ENCODE measurements around the gene ZNF829.

The ZNF829 gene

GRCh38 chr19:36915992-36916830 lies at the start of gene ZNF829, which contains the start of gene ZNF568:
TSS of gene ZNF829 (minus strand) at chr19:36916291. CDS start at chr19:36915167, 1,124 bp downstream.
TSS of gene ZNF568 (plus strand) at chr19:36916332. CDS start at chr19:36922771, 6,439 bp downstream.
- DNase-seq = peak; percentile 95

- no peak for DNase-seq
These were observed 47.2 kb upstream of the ZNF829 start for GRCh38 chr19:36963280-36963679.

- no peak for DNase-seq
These were observed 46.3 kb upstream of the ZNF829 start for GRCh38 chr19:36962346-36962745.

- DNase-seq = no peak
These were observed 34.4 kb upstream of the ZNF829 start for GRCh38 chr19:36950335-36951119.

DNA sequence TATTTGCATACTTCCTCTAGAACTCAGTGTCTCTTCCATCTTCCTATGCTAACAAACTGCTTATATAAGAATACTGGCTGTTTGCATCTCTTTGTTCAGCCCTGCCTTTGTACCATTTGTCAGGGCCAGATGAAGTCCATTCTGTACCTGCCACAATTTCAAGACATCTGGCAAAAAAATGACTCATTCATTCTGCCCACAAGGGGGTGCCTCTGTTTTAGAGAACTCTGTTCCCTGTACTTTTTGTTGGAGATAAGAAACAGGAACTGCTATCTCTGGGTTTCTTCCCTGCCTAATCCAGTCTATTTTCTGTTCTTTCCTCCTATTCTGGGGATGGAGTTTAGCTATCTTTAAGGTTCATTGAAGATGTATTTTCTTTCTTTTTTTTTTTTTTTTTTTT lies 23.1 kb upstream of the ZNF829 start:
- DNase-seq = peak; percentile 4

GRCh38 chr19:36931684-36932083 lies 15.6 kb upstream of the ZNF829 start:
- DNase-seq = no peak

DNA sequence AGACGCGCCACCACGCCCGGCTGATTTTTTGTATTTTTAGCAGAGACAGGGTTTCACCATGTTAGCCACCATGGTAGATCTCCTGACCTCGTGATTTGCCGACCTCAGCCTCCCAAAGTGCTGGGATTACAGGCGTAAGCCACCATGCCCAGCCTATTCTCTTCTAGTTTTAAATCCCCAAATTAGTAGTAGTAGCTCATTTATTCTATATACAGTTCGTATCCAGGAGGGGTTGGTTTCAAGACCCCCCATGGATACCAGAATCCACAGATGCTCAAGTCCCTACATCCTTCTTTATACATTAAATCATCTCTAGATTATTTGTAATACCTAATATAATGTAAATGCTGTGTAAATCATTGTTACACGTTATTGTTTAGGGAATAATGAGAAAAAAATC lies 2.0 kb upstream of the ZNF829 start:
- no peak for DNase-seq

DNA sequence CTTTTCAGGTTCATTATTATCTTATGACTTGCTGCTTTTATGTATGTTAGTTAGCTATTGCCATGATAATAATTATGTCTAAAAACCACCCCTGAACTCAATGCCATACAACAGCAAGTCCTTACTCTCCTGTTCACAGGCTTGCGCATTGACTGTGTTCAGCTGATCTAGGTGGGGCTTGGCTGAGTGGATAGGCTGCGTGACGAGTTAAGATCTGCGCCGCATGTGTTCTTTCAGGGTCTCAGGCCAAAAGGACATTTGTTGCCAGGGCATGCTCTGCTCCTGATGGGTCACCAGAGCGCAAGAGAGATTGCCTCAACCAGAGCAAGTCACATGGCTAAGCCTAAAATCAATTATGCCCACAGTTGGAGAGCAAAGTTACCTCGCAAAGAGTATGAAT lies 900 bp upstream of the ZNF829 start:
- DNase-seq = peak; percentile 35

GRCh38 chr19:36898422-36898821 lies 17.7 kb downstream of the ZNF829 start:
- no peak for DNase-seq

- no peak for DNase-seq
These were observed 21.2 kb downstream of the ZNF829 start for GRCh38 chr19:36894849-36895383.

- peak; percentile 2 for DNase-seq
These were observed 24.2 kb downstream of the ZNF829 start for GRCh38 chr19:36891768-36892357.

- peak; percentile 15 for DNase-seq
These were observed 38.8 kb downstream of the ZNF829 start for GRCh38 chr19:36876993-36877938.

DNA sequence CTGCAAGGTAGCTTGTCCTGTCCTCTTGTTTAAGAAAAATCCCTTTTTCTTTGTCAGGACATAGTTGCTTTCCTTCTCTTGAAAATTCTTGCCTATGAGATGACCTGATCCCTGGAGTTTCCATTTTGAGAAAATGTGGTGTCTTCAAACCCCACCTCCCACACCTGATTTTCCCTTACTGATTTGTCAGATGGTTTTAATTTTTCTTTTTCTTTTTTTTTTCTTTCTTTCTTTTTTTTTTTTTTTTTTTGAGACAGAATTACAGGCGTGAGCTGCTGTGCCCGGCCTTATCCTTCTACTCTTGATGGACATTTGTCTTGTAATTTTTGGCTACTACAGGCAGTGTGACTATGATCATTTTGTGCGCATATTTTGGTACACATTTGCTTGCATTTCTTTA lies 64.2 kb downstream of the ZNF829 start:
- DNase-seq = no peak

DNA sequence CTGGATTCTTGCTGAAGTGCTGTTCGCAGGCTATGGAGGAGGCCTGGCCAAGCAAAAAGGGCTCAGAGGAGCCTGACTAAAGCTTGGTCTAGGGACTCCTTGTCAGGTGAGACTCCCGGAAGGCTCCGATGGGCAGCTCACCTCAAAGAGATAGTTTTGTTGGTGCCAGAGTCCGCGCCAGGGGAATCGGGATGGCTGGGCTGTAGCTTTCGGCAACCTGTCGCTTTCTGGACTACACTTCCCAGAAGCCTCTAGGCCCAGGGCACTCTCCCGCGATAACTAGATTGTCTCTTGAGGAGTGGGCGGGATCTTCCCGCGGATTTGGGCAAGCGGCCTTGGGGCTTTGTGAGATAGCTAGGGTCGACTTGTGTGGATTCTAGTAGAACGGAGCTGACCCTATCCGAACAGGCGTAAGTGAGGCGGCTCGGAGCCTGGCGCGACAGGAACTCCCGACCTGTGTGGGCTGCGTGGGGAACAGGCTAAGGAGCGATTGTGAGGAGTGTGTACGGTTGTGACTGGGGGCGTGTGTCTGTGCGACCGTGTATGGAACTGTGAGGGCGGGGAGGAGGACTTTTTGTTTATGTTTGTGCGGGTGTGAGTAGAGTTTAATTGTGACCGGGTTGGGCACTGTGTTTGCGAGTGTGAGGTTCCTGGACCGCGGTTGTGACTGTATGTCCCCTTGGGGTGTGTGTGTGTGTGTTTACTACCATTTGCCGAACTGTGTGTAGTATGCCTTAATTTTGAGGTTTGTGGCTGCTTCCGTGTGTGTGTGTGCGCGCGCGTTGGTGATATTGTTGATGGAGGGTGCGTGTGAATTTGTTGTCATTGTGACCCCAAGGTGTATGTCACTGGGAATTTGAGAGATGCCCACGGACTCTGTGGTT lies 65.3 kb downstream of the ZNF829 start, which contains the start of gene ZNF345:
ZNF345 (plus strand) TSS at position 318 of the 884 bp plus-strand sequence. CDS start 25,955 bp downstream, outside the sequence.
- DNase-seq = peak; percentile 98

DNA sequence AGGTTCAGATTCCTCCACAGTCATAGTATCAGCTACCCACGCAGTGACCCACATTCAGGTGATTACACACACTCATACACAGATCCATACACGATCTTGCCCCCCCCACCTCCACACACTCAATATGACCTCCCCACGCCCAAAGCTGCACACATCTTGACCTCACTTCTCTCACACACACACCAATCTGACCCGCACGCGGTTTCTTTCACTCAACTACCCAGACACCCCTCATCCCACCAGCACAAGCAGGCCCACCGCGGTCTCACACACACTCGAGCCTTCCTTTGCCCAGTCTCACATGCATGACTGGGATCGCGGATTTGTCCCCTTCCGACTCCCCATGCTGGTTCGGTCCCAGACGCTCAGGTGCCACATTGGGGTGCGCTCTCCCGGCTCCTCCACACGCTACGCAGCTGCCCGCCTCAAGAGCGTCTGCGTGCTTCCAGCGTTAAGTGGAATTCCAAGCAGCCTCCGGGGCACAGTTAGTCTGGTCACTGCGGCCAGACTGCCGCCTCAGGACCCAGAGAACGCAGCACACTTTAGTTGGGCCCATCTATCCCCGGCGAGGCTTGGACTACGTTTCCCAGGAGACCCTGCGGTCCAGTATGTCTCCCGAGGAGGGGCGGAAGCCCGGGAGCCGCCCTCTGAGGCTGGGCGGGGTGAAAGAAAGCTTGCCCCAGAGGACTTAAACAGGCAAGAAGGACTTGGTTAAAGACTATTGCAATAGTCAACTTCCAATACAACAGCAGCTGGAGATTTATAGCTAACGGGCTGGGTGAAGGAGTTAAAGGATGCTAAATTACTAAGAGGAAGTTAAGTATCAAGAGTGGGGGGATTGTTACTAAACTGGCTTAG lies 66.2 kb downstream of the ZNF829 start:
- DNase-seq = peak; percentile 95

GRCh38 chr19:36847968-36848367 lies 68.1 kb downstream of the ZNF829 start:
- no peak for DNase-seq

- no peak for DNase-seq
These were observed 77.2 kb downstream of the ZNF829 start for GRCh38 chr19:36838784-36839324.

All from hematopoietic multipotent progenitor cell treated with erythropoietin and hydrocortisone succinate and interleukin-3 and kit ligand, for 6 days (in vitro differentiated cells).